ENCODE data around the gene SUCLG2. TPM values are rescaled to one million over a fixed set of nuclear protein-coding genes. Genes with fewer than 3 reads are reported as not detected.

The SUCLG2 gene
- total and polyA plus RNA-seq, 2 experiments from 2014 or later, result 49.9 TPM

GRCh38 chr3:67458408-67458807 is 196.0 kb downstream of the SUCLG2 start:
- no peaks in the 10 kb centered on the region for H3K27me3 ChIP-seq (replicated peaks; ENCODE audit: insufficient read depth)
- H4K20me1 ChIP-seq (ENCODE audit: insufficient read depth), result 0 out of 2 replicates have a peak, but pooled peaks cover 4% of the 10 kb centered on the region
- no peak for TF ChIP-seq EZH2phosphoT487 (IDR thresholded peaks at IDR 0.05; ENCODE audit: insufficient read depth, low read depth)
- TF ChIP-seq EZH2 (IDR thresholded peaks at IDR 0.05; ENCODE audit: insufficient read depth, poor library complexity, severe bottlenecking), result no peak
- no peak overlapping the region for H3K4me2 ChIP-seq (ENCODE audit: unreplicated experiment)
- H3K9me3 ChIP-seq (ENCODE audit: low read depth), result no peaks in the 10 kb centered on the region
- WGBS, 2 experiments (ENCODE audit: low coverage in 1 of 2, low lambda C conversion rate in 2 of 2, missing lambda C conversion rate in 2 of 2), result 93 to 94% methylated on average over 5 of the region's 5 CpGs
- H3K27ac ChIP-seq, result no peak overlapping the region
- no peak overlapping the region for H3K9ac ChIP-seq
- H3K79me2 ChIP-seq (ENCODE audit: insufficient read depth), result no peaks in the 10 kb centered on the region
- H3K36me3 ChIP-seq (ENCODE audit: low read depth), result no peaks in the 10 kb centered on the region
- no peak overlapping the region for H3K4me3 ChIP-seq
- no peaks in the 10 kb centered on the region for H3F3A ChIP-seq (ENCODE audit: insufficient read depth)
- H3K9me2 ChIP-seq (ENCODE audit: insufficient read depth), result no peaks in the 10 kb centered on the region
- no peak overlapping the region for H2AFZ ChIP-seq
- in situ Hi-C loops (cut with MboI), result no loop called here
- peaks cover 9% of the 10 kb centered on the region; the same call in 1 of the 2 replicates for H3K4me1 ChIP-seq (ENCODE audit: insufficient read depth)
- no peak for DNase-seq

- Histone ChIP-seq H3K27me3 (replicated peaks; ENCODE audit: insufficient read depth) (no peaks in the 10 kb centered on the region), H3K4me3 (no peak overlapping the region), H3K36me3 (ENCODE audit: low read depth) (no peaks in the 10 kb centered on the region), H4K20me1 (ENCODE audit: insufficient read depth) (no peaks in the 10 kb centered on the region), H3K27ac (no peak overlapping the region), H3K9me2 (ENCODE audit: insufficient read depth) (no peaks in the 10 kb centered on the region), H3K4me2 (ENCODE audit: unreplicated experiment) (no peak overlapping the region), H2AFZ (no peak overlapping the region), H3K4me1 (ENCODE audit: insufficient read depth) (no peaks in the 10 kb centered on the region), H3K9me3 (ENCODE audit: low read depth) (no peaks in the 10 kb centered on the region), H3F3A (ENCODE audit: insufficient read depth) (no peaks in the 10 kb centered on the region), H3K79me2 (ENCODE audit: insufficient read depth) (no peaks in the 10 kb centered on the region), H3K9ac (no peak overlapping the region)
- TF ChIP-seq EZH2 (IDR thresholded peaks at IDR 0.05; ENCODE audit: insufficient read depth, poor library complexity, severe bottlenecking) (no peak), EZH2phosphoT487 (IDR thresholded peaks at IDR 0.05; ENCODE audit: insufficient read depth, low read depth) (no peak)
- DNase-seq, result no peak
- 97 to 98% methylated on average over 3 of the region's 3 CpGs for WGBS, 2 experiments (ENCODE audit: low coverage in 1 of 2, low lambda C conversion rate in 2 of 2, missing lambda C conversion rate in 2 of 2)
- in situ Hi-C loops (cut with MboI), result no loop called here
Observed at GRCh38 chr3:67453628-67454027, 200.8 kb downstream of the SUCLG2 start.

DNA sequence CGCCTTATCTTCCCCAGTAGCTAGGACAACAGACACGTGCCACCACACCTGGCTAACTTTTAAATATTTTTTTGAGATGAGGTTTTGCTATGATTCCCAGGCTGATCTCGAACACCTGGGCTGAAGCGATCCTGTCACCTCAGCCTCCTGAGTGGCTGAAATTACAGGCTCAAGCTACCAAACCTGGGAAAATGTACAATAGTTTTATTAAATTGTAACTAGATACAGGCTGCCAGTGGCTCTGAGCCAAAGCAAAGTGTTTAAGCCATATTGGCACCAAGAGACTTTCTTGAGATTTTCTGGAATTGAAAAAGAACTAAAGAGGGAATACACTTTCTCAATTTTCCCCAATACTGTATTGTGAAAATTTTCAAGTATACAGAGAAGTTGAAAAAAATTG is 204.3 kb downstream of the SUCLG2 start:
- H3K9ac ChIP-seq, result no peak overlapping the region
- no peaks in the 10 kb centered on the region for H3K9me3 ChIP-seq (ENCODE audit: low read depth)

DNA sequence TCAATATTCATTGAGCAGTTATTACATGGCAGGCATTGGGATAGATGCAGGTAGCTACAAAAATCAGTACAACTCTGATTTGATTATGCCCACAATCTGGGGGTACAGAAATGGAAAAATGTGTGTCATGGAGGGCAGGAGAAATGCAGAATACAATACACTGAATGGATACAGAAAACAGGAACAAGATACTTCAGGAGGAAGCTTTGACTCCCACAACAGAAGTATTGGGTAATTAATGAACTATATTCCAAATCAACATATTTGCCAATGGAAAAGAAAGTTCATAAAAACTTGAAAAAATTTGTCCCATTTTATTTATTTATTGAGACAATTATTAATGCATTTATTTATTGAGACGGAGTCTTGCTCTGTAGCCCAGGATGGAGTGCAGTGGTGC is 207.0 kb downstream of the SUCLG2 start:
- no peak for DNase-seq
- TF ChIP-seq EZH2phosphoT487 (IDR thresholded peaks at IDR 0.05; ENCODE audit: insufficient read depth, low read depth) (no peak), EZH2 (IDR thresholded peaks at IDR 0.05; ENCODE audit: insufficient read depth, poor library complexity, severe bottlenecking) (no peak)
- no peaks in the 10 kb centered on the region for H3K79me2 ChIP-seq (ENCODE audit: insufficient read depth)
- H3K9me2 ChIP-seq (ENCODE audit: insufficient read depth), result no peaks in the 10 kb centered on the region
- in situ Hi-C loops (cut with MboI), result no loop called here
- no peak overlapping the region for H3K27ac ChIP-seq
- no peaks in the 10 kb centered on the region for H3F3A ChIP-seq (ENCODE audit: insufficient read depth)
- H2AFZ ChIP-seq, result no peak overlapping the region
- no peaks in the 10 kb centered on the region for H3K27me3 ChIP-seq (replicated peaks; ENCODE audit: insufficient read depth)
- H3K4me3 ChIP-seq, result no peak overlapping the region
- no peaks in the 10 kb centered on the region for H3K4me1 ChIP-seq (ENCODE audit: insufficient read depth)
- no peaks in the 10 kb centered on the region for H3K9me3 ChIP-seq (ENCODE audit: low read depth)
- no peaks in the 10 kb centered on the region for H4K20me1 ChIP-seq (ENCODE audit: insufficient read depth)
- H3K36me3 ChIP-seq (ENCODE audit: low read depth), result no peaks in the 10 kb centered on the region
- no peak overlapping the region for H3K4me2 ChIP-seq (ENCODE audit: unreplicated experiment)
- no peak overlapping the region for H3K9ac ChIP-seq
- 94 to 100% methylated on average over 1 of the region's 1 CpG for WGBS, 2 experiments (ENCODE audit: low coverage in 1 of 2, low lambda C conversion rate in 2 of 2, missing lambda C conversion rate in 2 of 2)

More for the DNA sequence above, 204.3 kb downstream of the SUCLG2 start:
- Histone ChIP-seq H3F3A (ENCODE audit: insufficient read depth) (no peaks in the 10 kb centered on the region), H2AFZ (no peak overlapping the region), H4K20me1 (ENCODE audit: insufficient read depth) (no peaks in the 10 kb centered on the region), H3K27me3 (replicated peaks; ENCODE audit: insufficient read depth) (no peaks in the 10 kb centered on the region), H3K79me2 (ENCODE audit: insufficient read depth) (no peaks in the 10 kb centered on the region), H3K9me2 (ENCODE audit: insufficient read depth) (no peaks in the 10 kb centered on the region), H3K4me2 (ENCODE audit: unreplicated experiment) (no peak overlapping the region), H3K4me3 (no peak overlapping the region), H3K4me1 (ENCODE audit: insufficient read depth) (no peaks in the 10 kb centered on the region), H3K36me3 (ENCODE audit: low read depth) (no peaks in the 10 kb centered on the region), H3K27ac (no peak overlapping the region)
- DNase-seq, result no peak
- in situ Hi-C loops (cut with MboI), result no loop called here
- 94 to 99% methylated on average over 4 of the region's 4 CpGs for WGBS, 2 experiments (ENCODE audit: low coverage in 1 of 2, low lambda C conversion rate in 2 of 2, missing lambda C conversion rate in 2 of 2)
- no peak for TF ChIP-seq EZH2 (IDR thresholded peaks at IDR 0.05; ENCODE audit: insufficient read depth, poor library complexity, severe bottlenecking)
- TF ChIP-seq EZH2phosphoT487 (IDR thresholded peaks at IDR 0.05; ENCODE audit: insufficient read depth, low read depth), result no peak

DNA sequence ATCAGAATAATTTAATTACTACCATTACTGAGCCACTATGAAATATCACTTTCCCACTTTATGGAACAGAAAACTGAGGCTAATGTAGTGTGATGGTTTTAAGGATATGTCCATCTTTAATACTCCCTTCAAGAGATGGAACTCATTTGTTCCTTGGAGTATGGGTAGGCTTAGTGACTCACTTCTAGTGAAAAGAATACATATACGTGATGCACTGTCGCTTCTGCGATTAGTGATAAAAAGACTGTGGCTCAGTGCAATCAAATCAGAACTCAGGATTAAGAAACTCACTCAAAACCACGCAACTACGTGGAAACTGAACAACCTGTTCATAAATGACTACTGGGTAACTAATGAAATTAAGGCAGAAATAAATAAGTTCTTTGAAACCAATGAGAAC is 216.6 kb downstream of the SUCLG2 start:
- Histone ChIP-seq H3K36me3 (ENCODE audit: low read depth) (no peaks in the 10 kb centered on the region), H3K4me2 (ENCODE audit: unreplicated experiment) (no peak overlapping the region), H3K79me2 (ENCODE audit: insufficient read depth) (no peaks in the 10 kb centered on the region), H3K27me3 (replicated peaks; ENCODE audit: insufficient read depth) (no peaks in the 10 kb centered on the region), H3K9ac (no peak overlapping the region), H3K9me3 (ENCODE audit: low read depth) (no peaks in the 10 kb centered on the region), H3K9me2 (ENCODE audit: insufficient read depth) (no peaks in the 10 kb centered on the region), H3K27ac (no peak overlapping the region), H3K4me3 (no peak overlapping the region), H3K4me1 (ENCODE audit: insufficient read depth) (no peaks in the 10 kb centered on the region), H2AFZ (no peak overlapping the region), H4K20me1 (ENCODE audit: insufficient read depth) (no peaks in the 10 kb centered on the region), H3F3A (ENCODE audit: insufficient read depth) (no peaks in the 10 kb centered on the region)
- TF ChIP-seq EZH2 (IDR thresholded peaks at IDR 0.05; ENCODE audit: insufficient read depth, poor library complexity, severe bottlenecking) (no peak), EZH2phosphoT487 (IDR thresholded peaks at IDR 0.05; ENCODE audit: insufficient read depth, low read depth) (no peak)
- DNase-seq, result no peak
- in situ Hi-C loops (cut with MboI), result no loop called here
- WGBS, 2 experiments (ENCODE audit: low coverage in 1 of 2, low lambda C conversion rate in 2 of 2, missing lambda C conversion rate in 2 of 2), result 97 to 100% methylated on average over 5 of the region's 5 CpGs
